Suprapubic skin (tissue), 4 donors: Measurements from ENCODE around the gene RASL10A. TPM values are rescaled to one million over a fixed set of nuclear protein-coding genes. Genes with fewer than 3 reads are reported as not detected.

ENCODE experiments used
- DNase-seq, 2 donors: peaks; one replicate each; pipeline ENCODE4 v3.0.0-alpha.2; 2019; ENCODE audit warnings: low spot score in 2 of 2
- H3K27ac ChIP-seq: fragments of 200-600 bp; sonication (generic); one replicate; pipeline ENCODE4 v1.5.1; 2019
- H3K27me3 ChIP-seq: fragments of 200-600 bp; sonication (generic); one replicate; pipeline ENCODE4 v1.5.1; 2019
- H3K36me3 ChIP-seq: fragments of 200-600 bp; sonication (generic); one replicate; pipeline ENCODE4 v1.5.1; 2019
- H3K4me1 ChIP-seq: fragments of 200-600 bp; sonication (generic); one replicate; pipeline ENCODE4 v1.5.1; 2019
- H3K4me3 ChIP-seq: fragments of 200-600 bp; sonication (generic); one replicate; pipeline ENCODE4 v1.5.1; 2019; ENCODE audit warnings: mild to moderate bottlenecking
- H3K9me3 ChIP-seq: fragments of 200-600 bp; sonication (generic); one replicate; pipeline ENCODE4 v1.5.1; 2019
- CTCF ChIP-seq, 2 donors: fragments of 200-600 bp in 1 of 2; fragments of 450-650 bp in 1 of 2; sonication (generic) in 1 of 2; IDR thresholded peaks; one replicate each; pipeline ENCODE4 v1.5.1; 2016 to 2019; ENCODE audit warnings: antibody characterized with exemption in 2 of 2, mild to moderate bottlenecking in 1 of 2, moderate library complexity in 1 of 2
- EP300 ChIP-seq: sonication (generic); formaldehyde crosslinking; IDR thresholded peaks from one replicate; pipeline ENCODE4 v1.6.1; 2017; ENCODE audit warnings: antibody characterized with exemption
- POLR2A ChIP-seq, 2 donors: fragments of 450-650 bp; IDR thresholded peaks; one replicate each; pipeline ENCODE4 v1.6.1; 2017; ENCODE audit warnings: antibody characterized with exemption in 2 of 2, mild to moderate bottlenecking in 2 of 2, moderate library complexity in 2 of 2
- POLR2AphosphoS5 ChIP-seq, 3 donors: sonication (generic); formaldehyde crosslinking; IDR thresholded peaks; one replicate each; pipeline ENCODE4 v1.6.1; 2017; ENCODE audit warnings: antibody characterized with exemption in 3 of 3
- WGBS: methylation state at CpG from one replicate; pipeline ENCODE4 v1.1.5; 2018; 5-methylcytosine and 5-hydroxymethylcytosine counted together
- total RNA-seq, 4 donors: library from RNA; depleted of rRNA; stranded (reverse); fragments of >200 nt; gene quantifications; one replicate each; pipeline ENCODE4 v1.1.0, GENCODE V29; 2016

The RASL10A gene
- total RNA-seq, 4 donors from 2014 or later = 0.34 to 1.7 (median 0.95) TPM

- peaks cover 30% of the 10 kb centered on the region for H3K4me1 ChIP-seq
- 20% methylated on average over 3 of the region's 13 CpGs for WGBS
- peaks cover 33% of the 10 kb centered on the region for H3K36me3 ChIP-seq
- DNase-seq = peak in 1 of 2 donors; percentile 75
- H3K27me3 ChIP-seq = no peaks in the 10 kb centered on the region
- no peak overlapping the region for H3K27ac ChIP-seq
- H3K4me3 ChIP-seq = no peak overlapping the region
- TF ChIP-seq CTCF (IDR thresholded peaks at IDR 0.05) = no peak
- no peak for TF ChIP-seq POLR2AphosphoS5 (IDR thresholded peaks at IDR 0.05)
- no peak for TF ChIP-seq EP300
- no peak for TF ChIP-seq POLR2A (IDR thresholded peaks at IDR 0.05)
- H3K9me3 ChIP-seq = no peaks in the 10 kb centered on the region
Measured at GRCh38 chr22:29302681-29303465, 12.6 kb downstream of the RASL10A start.

DNA sequence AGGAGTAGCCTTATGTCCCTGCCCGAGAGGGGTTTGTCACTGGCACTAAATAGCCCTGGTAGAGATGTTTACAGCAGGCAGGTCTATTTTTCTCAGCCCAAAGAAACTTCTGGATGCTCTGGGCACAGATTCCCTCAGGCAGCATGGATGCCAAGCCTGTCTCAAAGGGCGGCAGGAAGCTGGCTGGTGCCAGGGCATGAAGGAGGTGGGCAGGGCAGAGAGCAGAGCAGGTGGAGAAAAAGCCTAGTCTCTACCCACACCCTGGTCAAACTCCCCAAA, 13.2 kb downstream of the RASL10A start:
- WGBS = 40% methylated on average over 1 of the region's 2 CpGs
- no peak overlapping the region for H3K27ac ChIP-seq

GRCh38 chr22:29301716-29302401, 13.6 kb downstream of the RASL10A start:
- H3K36me3 ChIP-seq = peaks cover 43% of the 10 kb centered on the region
- H3K27ac ChIP-seq = no peak overlapping the region
- H3K4me3 ChIP-seq = no peak overlapping the region
- 83% methylated on average over 6 of the region's 17 CpGs for WGBS
- peaks cover 21% of the 10 kb centered on the region for H3K4me1 ChIP-seq
- DNase-seq = peak in 1 of 2 donors; percentile 68
- H3K27me3 ChIP-seq = no peaks in the 10 kb centered on the region
- no peaks in the 10 kb centered on the region for H3K9me3 ChIP-seq
- TF ChIP-seq CTCF (IDR thresholded peaks at IDR 0.05) (no peak), POLR2AphosphoS5 (IDR thresholded peaks at IDR 0.05) (no peak), EP300 (no peak), POLR2A (IDR thresholded peaks at IDR 0.05) (no peak)

More for the DNA sequence above, 13.2 kb downstream of the RASL10A start:
- peaks cover 25% of the 10 kb centered on the region for H3K4me1 ChIP-seq
- DNase-seq = no peak
- no peaks in the 10 kb centered on the region for H3K27me3 ChIP-seq
- H3K36me3 ChIP-seq = peaks cover 39% of the 10 kb centered on the region
- H3K4me3 ChIP-seq = no peak overlapping the region
- TF ChIP-seq CTCF (IDR thresholded peaks at IDR 0.05) (no peak), POLR2AphosphoS5 (IDR thresholded peaks at IDR 0.05) (no peak), POLR2A (IDR thresholded peaks at IDR 0.05) (no peak), EP300 (no peak)
- H3K9me3 ChIP-seq = no peaks in the 10 kb centered on the region

- Histone ChIP-seq H3K27me3 (no peaks in the 10 kb centered on the region), H3K4me3 (no peak overlapping the region), H3K27ac (no peak overlapping the region), H3K9me3 (no peaks in the 10 kb centered on the region), H3K36me3 (peaks cover 52% of the 10 kb centered on the region), H3K4me1 (peaks cover 15% of the 10 kb centered on the region)
- TF ChIP-seq POLR2AphosphoS5 (IDR thresholded peaks at IDR 0.05) (no peak), EP300 (no peak), POLR2A (IDR thresholded peaks at IDR 0.05) (no peak), CTCF (IDR thresholded peaks at IDR 0.05) (no peak)
- 71% methylated on average over 10 of the region's 10 CpGs for WGBS
- peak in 1 of 2 donors; percentile 71 for DNase-seq
Measured at GRCh38 chr22:29300807-29301601, 14.5 kb downstream of the RASL10A start.

DNA sequence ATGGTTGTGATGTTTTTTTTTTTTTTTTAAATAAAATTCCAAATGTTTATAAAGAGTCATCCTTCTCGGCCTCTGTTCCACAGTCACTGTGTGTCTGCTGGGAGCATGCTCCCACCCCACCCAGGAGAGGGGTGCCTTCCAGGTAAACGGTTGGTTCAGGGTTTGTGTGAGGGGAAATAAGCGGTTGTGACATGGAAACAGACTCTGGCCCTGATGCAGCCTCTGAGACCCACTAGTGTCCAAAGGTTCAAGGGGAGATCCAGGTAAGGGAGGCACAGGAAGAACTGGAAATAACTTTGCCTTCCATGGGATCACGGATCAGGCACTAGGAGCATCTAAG, 15.1 kb downstream of the RASL10A start:
- TF ChIP-seq POLR2A (IDR thresholded peaks at IDR 0.05) = no peak
- TF ChIP-seq EP300 = no peak
- no peak for TF ChIP-seq POLR2AphosphoS5 (IDR thresholded peaks at IDR 0.05)
- no peaks in the 10 kb centered on the region for H3K9me3 ChIP-seq
- H3K27me3 ChIP-seq = no peaks in the 10 kb centered on the region
- no peak for DNase-seq
- H3K27ac ChIP-seq = no peak overlapping the region
- WGBS = 57% methylated on average over 4 of the region's 4 CpGs
- H3K36me3 ChIP-seq = peaks cover 58% of the 10 kb centered on the region
- peaks cover 13% of the 10 kb centered on the region for H3K4me1 ChIP-seq
- H3K4me3 ChIP-seq = no peak overlapping the region
